GM19395 (cell line): Measurements from ENCODE around the gene PIGR.
"Not testable (repeated sequence)": the region's sequence is repeated elsewhere in the genome, so short reads cannot be mapped to it uniquely, and the experiment has no call there.

ENCODE experiments used
- ATAC-seq: cut with Tn5 transposase; IDR thresholded peaks from one replicate; pipeline ENCODE4 v1.9.1; 2021; ENCODE audit warnings: mild to moderate bottlenecking, moderate library complexity; ENCODE audit not compliant: unreplicated experiment

The PIGR gene

GRCh38 chr1:206935491-206936067 is 10.7 kb downstream of the PIGR start:
- ATAC-seq, result no peak

GRCh38 chr1:206933333-206933945 is 12.8 kb downstream of the PIGR start:
- no peak for ATAC-seq

- ATAC-seq, result no peak
Measured at GRCh38 chr1:206932177-206932576, 14.1 kb downstream of the PIGR start.

GRCh38 chr1:206931709-206932108 is 14.6 kb downstream of the PIGR start:
- no peak for ATAC-seq

- peak; percentile 79 for ATAC-seq
Measured at GRCh38 chr1:206930210-206930798, 16.0 kb downstream of the PIGR start.

- ATAC-seq, result no peak
Measured at GRCh38 chr1:206929524-206929923, 16.7 kb downstream of the PIGR start.

- no peak for ATAC-seq
Measured at GRCh38 chr1:206926286-206926685, 20.0 kb downstream of the PIGR start.

GRCh38 chr1:206925106-206925736 is 21.0 kb downstream of the PIGR start:
- ATAC-seq, result peak; percentile 59

- peak; percentile 26 for ATAC-seq
Measured at GRCh38 chr1:206924592-206925105, 21.6 kb downstream of the PIGR start.

- not testable (repeated sequence) for ATAC-seq
Measured at GRCh38 chr1:206923961-206924557, 22.2 kb downstream of the PIGR start.

GRCh38 chr1:206923009-206923960 is 23.0 kb downstream of the PIGR start:
- ATAC-seq, result peak; percentile 59

- ATAC-seq, result no peak
Measured at GRCh38 chr1:206922524-206922923, 23.7 kb downstream of the PIGR start.

GRCh38 chr1:206921772-206922265 is 24.4 kb downstream of the PIGR start, which contains the start of gene FCMR:
TSS of gene FCMR (minus strand) at chr1:206921941. CDS start at chr1:206921854, 87 bp downstream.
- ATAC-seq, result no peak

GRCh38 chr1:206918076-206918475 is 28.2 kb downstream of the PIGR start:
- no peak for ATAC-seq

GRCh38 chr1:206916000-206916709 is 30.1 kb downstream of the PIGR start:
- ATAC-seq, result no peak

- ATAC-seq, result no peak
Measured at GRCh38 chr1:206915030-206915735, 31.1 kb downstream of the PIGR start.

GRCh38 chr1:206913766-206914537 is 32.3 kb downstream of the PIGR start:
- no peak for ATAC-seq
